ENCODE results near the gene PUS10. TPM values are rescaled to one million over a fixed set of nuclear protein-coding genes. Genes with fewer than 3 reads are reported as not detected.
"Not testable (repeated sequence)": the region's sequence is repeated elsewhere in the genome, so short reads cannot be mapped to it uniquely, and the experiment has no call there.

Gene PUS10, protein sequence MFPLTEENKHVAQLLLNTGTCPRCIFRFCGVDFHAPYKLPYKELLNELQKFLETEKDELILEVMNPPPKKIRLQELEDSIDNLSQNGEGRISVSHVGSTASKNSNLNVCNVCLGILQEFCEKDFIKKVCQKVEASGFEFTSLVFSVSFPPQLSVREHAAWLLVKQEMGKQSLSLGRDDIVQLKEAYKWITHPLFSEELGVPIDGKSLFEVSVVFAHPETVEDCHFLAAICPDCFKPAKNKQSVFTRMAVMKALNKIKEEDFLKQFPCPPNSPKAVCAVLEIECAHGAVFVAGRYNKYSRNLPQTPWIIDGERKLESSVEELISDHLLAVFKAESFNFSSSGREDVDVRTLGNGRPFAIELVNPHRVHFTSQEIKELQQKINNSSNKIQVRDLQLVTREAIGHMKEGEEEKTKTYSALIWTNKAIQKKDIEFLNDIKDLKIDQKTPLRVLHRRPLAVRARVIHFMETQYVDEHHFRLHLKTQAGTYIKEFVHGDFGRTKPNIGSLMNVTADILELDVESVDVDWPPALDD
- 5.2 and 8.2 TPM in 2 replicates for total RNA-seq

- intact Hi-C loops (cut with micrococcal nuclease), result loop anchor here (1.0 to 5.0 kb wide), 14 partner anchors 18 to 1690 kb away; partner anchors contain the start of genes B3GNT2, EHBP1, PAPOLG and REL
These were observed at the start of gene PUS10, which contains the start of gene PEX13 for GRCh38 chr2:61017556-61018317. Gene PUS10, minus strand, starts transcription at chr2:61018255. Its CDS starts 6,365 bp downstream, at chr2:61011890. Gene PEX13, plus strand, starts transcription at chr2:61017720. Its CDS starts 40 bp downstream, at chr2:61017760.

- intact Hi-C loops (cut with micrococcal nuclease), result loop anchor here (1.0 to 10.0 kb wide), 12 partner anchors 49 to 1131 kb away; partner anchors contain the start of genes B3GNT2, CCT4, PEX13 and REL
These were observed 48.0 kb upstream of the PUS10 start, which contains the start of gene SANBR for GRCh38 chr2:61065714-61066709. Gene SANBR, plus strand, starts transcription at chr2:61065871. Its CDS starts 4,480 bp downstream, at chr2:61070351.

DNA sequence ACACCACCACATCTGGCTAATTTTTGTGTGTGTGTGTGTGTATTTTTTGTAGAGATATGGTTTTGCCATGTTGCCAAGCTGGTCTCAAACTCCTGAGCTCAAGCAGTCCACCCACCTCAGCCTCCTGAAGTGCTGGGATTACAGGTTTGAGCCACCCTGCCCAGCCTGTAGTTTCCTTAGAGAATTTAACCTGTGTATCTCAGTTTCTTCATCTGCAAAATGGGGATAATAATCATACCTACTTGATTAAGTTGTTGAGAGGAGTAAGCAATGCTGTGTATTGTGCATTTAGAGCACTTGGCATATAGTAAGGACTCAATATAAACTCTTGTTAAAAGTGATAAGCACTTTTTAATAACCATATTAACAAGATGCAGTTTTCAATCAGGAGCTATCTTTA is 41.3 kb upstream of the PUS10 start:
- intact Hi-C loops (cut with micrococcal nuclease), result no loop called here

DNA sequence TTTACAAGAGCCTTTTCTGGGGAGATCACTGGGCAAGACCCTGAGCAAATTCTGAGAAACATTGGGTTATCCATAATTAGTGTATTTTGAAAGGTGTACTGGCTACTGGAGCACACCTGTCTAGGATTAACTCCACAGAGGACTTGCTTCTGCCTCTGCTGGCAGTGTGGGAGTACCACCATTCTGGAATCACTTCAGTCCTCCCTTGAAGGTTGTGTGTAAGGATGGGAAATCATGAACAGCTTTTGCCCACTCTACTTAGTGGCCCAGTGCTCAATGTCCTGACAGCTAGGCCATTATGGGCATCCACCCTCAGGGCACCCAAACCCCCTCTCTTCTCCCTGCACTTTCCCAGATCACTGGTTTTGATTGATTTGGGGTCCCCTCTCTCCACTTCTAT is 39.5 kb upstream of the PUS10 start:
- intact Hi-C loops (cut with micrococcal nuclease), result no loop called here

GRCh38 chr2:61055557-61055956 is 37.5 kb upstream of the PUS10 start:
- intact Hi-C loops (cut with micrococcal nuclease), result no loop called here

GRCh38 chr2:61045999-61046398 is 27.9 kb upstream of the PUS10 start:
- intact Hi-C loops (cut with micrococcal nuclease), result no loop called here

DNA sequence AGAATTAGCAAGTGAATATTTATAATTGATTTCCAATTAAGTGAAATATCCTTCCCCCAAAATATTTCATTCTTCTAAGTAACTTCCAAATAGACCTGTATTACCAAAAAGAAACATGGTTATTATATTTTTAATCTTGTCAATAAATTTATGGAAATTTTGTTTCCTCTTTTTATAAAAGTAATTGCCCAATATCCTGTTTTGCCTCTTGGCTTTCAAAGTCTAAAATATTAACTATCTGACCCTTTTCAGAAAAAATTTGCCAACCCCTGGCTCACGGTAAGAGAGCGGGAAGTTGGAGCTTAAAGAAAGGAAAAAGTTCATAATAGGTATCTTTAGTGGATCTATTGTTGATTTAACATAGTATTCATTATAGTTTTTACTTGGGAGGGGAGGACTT is 27.2 kb upstream of the PUS10 start:
- intact Hi-C loops (cut with micrococcal nuclease), result no loop called here

DNA sequence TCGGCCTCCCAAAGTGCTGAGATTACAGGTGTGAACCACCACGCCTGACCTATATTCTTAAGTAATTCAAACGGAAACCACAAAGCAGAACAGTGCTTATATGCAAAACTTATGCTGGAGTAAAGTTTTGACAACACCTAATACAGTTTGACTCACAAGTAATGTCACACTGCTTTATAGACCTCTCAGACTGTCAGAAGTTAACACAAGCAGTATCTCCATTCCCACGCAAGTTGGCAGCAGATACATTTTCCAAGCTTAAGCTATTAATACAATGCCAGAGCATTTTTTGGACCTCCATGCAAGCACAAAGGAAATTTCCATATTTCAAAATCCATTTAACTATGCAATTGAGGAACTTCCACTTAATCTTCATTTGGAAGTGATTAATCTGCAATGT is 26.6 kb upstream of the PUS10 start:
- intact Hi-C loops (cut with micrococcal nuclease), result no loop called here

DNA sequence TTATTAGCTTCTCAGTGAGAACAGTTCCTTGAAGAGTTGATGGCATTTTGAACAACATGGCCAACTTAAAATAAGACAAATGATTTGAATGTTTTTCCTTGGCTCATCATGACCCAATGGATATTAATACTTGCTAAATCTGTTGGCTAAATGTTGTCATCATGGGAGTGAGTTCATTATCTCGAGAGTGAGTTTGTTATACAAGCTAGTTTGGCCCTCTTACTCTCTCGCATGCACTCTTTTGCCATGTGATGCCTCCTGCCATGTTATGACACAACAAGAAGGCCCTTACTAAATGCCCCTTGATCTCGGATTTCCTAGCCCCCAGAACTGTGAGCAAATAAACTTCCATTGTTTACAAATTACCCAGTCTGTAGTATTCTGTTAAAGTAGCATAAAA is 24.8 kb upstream of the PUS10 start:
- intact Hi-C loops (cut with micrococcal nuclease), result no loop called here

GRCh38 chr2:61036643-61037042 is 18.6 kb upstream of the PUS10 start:
- intact Hi-C loops (cut with micrococcal nuclease), result not testable (repeated sequence)

DNA sequence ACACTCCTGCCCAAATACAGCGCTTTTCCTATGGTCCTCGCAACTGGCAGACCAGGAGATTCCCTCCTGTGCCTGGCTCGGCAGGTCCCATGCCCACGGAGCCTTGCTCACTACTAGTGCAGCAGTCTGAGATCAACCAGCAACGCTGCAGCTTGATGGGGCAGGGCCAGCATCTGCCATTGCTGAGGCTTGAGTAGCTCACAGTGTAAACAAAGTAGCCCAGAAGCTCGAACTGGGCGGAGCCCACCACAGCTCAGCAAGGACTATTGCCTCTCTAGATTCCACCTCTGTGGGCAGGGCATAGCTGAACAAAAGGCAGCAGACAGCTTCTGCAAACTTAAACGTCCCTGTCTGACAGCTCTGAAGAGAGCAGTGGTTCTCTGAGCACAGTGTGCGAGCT is 16.5 kb upstream of the PUS10 start:
- intact Hi-C loops (cut with micrococcal nuclease), result not testable (repeated sequence)

DNA sequence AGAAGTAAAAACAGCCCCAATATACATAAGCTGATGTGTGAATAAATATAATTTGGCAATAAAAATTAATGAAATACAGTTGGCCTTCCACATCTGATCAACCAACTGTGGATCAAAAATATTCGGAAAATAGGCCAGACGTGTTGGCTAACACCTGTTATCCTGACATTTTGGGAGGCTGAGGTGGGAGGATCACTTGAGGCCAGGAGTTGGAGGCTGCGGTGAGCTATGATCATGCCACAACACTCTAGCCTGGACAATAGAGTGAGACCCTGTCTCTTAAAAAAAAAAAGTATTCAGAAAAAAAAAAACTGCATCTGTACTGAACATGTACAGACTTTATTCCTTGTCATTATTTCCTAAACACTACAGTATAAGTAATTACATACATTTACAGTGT is 11.5 kb upstream of the PUS10 start:
- intact Hi-C loops (cut with micrococcal nuclease), result no loop called here

DNA sequence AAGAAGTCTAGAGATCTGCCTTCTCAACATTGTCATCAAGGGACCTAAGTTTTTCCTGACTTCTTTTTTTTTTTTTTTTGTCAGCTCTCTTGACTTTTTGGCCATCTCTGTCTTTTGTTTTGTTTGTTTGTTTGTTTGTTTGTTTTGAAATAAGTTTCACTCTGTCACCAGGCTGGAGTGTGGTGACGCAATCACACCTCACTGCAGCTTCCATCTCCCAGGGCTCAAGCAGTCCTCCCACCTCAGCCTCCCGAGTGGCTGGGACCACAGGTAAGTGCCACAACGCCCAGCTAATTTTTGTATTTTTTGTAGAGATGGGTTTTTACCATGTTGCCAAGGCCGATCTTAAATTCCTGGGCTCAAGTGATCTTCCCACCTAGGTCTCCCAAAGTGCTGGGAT is 5.6 kb upstream of the PUS10 start:
- intact Hi-C loops (cut with micrococcal nuclease), result no loop called here

- intact Hi-C loops (cut with micrococcal nuclease), result no loop called here
These were observed 3.2 kb upstream of the PUS10 start for GRCh38 chr2:61021228-61021660.

DNA sequence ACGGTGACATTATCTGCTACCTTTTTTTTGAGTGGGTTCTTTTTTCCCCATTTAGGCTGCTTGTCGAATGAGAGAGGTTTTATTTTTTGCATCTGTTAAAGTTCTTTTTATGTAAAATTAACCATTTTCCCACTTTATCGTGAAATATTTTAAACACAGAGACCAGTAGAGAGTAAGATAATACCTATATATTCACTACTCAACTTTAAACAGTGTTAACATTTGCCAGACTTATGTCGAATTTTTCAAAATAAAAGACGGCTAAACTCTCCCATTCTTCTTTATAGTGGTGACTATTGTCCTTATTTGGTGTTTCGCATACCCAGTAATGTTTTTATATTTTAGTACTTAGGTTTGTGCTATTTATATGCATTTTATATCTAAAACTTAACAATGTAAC is 743 bp upstream of the PUS10 start:
- intact Hi-C loops (cut with micrococcal nuclease), result loop anchor here (5.0 kb wide), 2 partner anchors 1179 to 1689 kb away; partner anchors contain the start of genes B3GNT2 and EHBP1

GRCh38 chr2:61018318-61018755 is 282 bp upstream of the PUS10 start:
- intact Hi-C loops (cut with micrococcal nuclease), result loop anchor here (5.0 kb wide), 2 partner anchors 1179 to 1689 kb away; partner anchors contain the start of genes B3GNT2 and EHBP1

DNA sequence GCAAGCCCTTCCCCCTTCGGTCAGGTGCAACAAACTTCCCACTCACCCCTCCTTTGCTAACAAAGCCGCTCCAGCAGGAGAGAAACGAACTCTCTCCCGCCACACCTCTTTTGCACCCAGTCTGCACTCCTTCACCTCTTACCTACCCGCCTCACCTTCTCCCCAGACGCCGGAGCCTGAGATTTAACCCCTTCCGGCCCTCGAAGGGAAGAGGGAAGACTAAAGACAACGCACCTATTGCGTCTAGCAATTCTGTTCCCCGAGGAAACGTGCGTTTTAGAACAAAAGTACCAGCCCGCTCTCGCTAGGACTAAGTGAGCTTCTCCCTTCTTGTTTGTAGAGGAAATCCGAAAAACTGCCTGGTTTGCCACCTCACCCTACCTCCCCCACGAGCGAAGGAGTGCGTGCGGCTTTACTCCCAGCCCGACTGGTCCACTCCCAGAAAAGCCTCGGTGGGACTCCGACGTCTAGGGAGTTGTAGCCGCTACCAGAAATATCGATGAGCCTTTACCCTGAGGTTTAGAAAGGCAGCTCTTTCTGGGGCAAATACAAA is 976 bp downstream of the PUS10 start:
- intact Hi-C loops (cut with micrococcal nuclease), result loop anchor here (1.0 to 5.0 kb wide), 14 partner anchors 18 to 1690 kb away; partner anchors contain the start of genes B3GNT2, EHBP1, PAPOLG and REL

- intact Hi-C loops (cut with micrococcal nuclease), result loop anchor here (1.0 to 5.0 kb wide), 15 partner anchors 17 to 1691 kb away; partner anchors contain the start of genes B3GNT2, EHBP1, PAPOLG and REL
These were observed 1.6 kb downstream of the PUS10 start for GRCh38 chr2:61016392-61017002.

DNA sequence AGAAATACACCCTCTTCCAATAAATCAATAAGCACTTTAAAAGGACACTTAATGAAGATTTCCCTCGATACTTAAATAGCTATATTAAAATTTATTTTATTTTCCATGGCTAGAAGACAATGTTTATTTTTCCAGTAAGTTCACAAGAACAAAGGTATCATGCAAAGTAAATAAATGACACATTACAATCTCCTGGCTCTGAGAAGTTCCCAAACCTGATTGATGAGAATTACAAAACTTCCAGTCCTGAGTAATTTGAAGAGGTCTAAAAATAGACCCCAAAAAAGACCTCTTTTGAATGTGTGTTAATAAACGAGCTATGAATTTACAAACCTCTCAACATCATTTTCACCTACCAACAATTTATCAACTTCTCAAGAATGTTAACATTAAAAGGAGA is 2.1 kb downstream of the PUS10 start:
- intact Hi-C loops (cut with micrococcal nuclease), result loop anchor here (1.0 to 5.0 kb wide), 4 partner anchors 309 to 1691 kb away; partner anchors contain the start of genes B3GNT2 and EHBP1

Measured in T-helper 1 cell treated with Interleukin-12 subunit alpha and Interleukin-12 subunit beta and Interleukin-4 antibody, amounts not matched to agents 30 ng/mL and 1 ng/mL, for 36 hours (primary cell).